GM23248 (cell line): Measurements from ENCODE around the gene GPS2. TPM values are rescaled to one million over a fixed set of nuclear protein-coding genes. Genes with fewer than 3 reads are reported as not detected.

ENCODE experiments used
- DNase-seq: peaks from one replicate; pipeline ENCODE4 v3.0.0-alpha.2; 2015
- H2AFZ ChIP-seq: fragments of 200-600 bp; sonication (generic); 2 replicates; pipeline ENCODE4 v1.6.1; 2016; ENCODE audit warnings: antibody characterized with exemption
- H3F3A ChIP-seq: fragments of 200-600 bp; sonication (generic); 2 replicates; pipeline ENCODE4 v1.6.1; 2016; ENCODE audit warnings: mild to moderate bottlenecking, antibody characterized with exemption, mixed run types; ENCODE audit not compliant: insufficient read depth
- H3K27ac ChIP-seq: fragments of 200-600 bp; sonication (generic); 2 replicates; pipeline ENCODE4 v1.5.1; 2016; ENCODE audit warnings: mild to moderate bottlenecking
- H3K27me3 ChIP-seq: fragments of 200-600 bp; sonication (generic); replicated peaks from 2 replicates; pipeline ENCODE4 v1.6.1; 2016; ENCODE audit warnings: mild to moderate bottlenecking; ENCODE audit not compliant: insufficient read depth
- H3K36me3 ChIP-seq: fragments of 200-600 bp; sonication (generic); 2 replicates; pipeline ENCODE4 v1.6.1; 2016; ENCODE audit warnings: low read depth, mild to moderate bottlenecking
- H3K4me1 ChIP-seq: fragments of 200-600 bp; sonication (generic); 2 replicates; pipeline ENCODE4 v1.6.1; 2016; ENCODE audit warnings: mild to moderate bottlenecking; ENCODE audit not compliant: insufficient read depth
- H3K4me2 ChIP-seq: fragments of 200-600 bp; sonication (generic); one replicate; pipeline ENCODE4 v1.6.1; 2016; ENCODE audit warnings: mild to moderate bottlenecking; ENCODE audit not compliant: unreplicated experiment
- H3K4me3 ChIP-seq: fragments of 200-600 bp; sonication (generic); 2 replicates; pipeline ENCODE4 v1.5.1; 2016; ENCODE audit warnings: mild to moderate bottlenecking
- H3K79me2 ChIP-seq: fragments of 200-600 bp; sonication (generic); 2 replicates; pipeline ENCODE4 v1.6.1; 2016; ENCODE audit warnings: mild to moderate bottlenecking; ENCODE audit not compliant: insufficient read depth
- H3K9ac ChIP-seq: fragments of 200-600 bp; sonication (generic); 2 replicates; pipeline ENCODE4 v1.6.1; 2016; ENCODE audit warnings: mild to moderate bottlenecking
- H3K9me2 ChIP-seq: fragments of 200-600 bp; sonication (generic); 2 replicates; pipeline ENCODE4 v1.6.1; 2016; ENCODE audit warnings: mixed run types, mild to moderate bottlenecking, moderate library complexity; ENCODE audit not compliant: insufficient read depth
- H3K9me3 ChIP-seq: fragments of 200-600 bp; sonication (generic); one replicate; pipeline ENCODE4 v1.6.1; 2017; ENCODE audit warnings: low read depth
- H4K20me1 ChIP-seq: fragments of 200-600 bp; sonication (generic); 2 replicates; pipeline ENCODE4 v1.6.0; 2016; ENCODE audit not compliant: insufficient read depth
- EZH2 ChIP-seq: fragments of 200-600 bp; sonication (generic); IDR thresholded peaks from 2 replicates; pipeline ENCODE4 v1.6.1; 2018; ENCODE audit warnings: antibody characterized with exemption, mild to moderate bottlenecking; ENCODE audit not compliant: insufficient read depth, poor library complexity, severe bottlenecking
- EZH2phosphoT487 ChIP-seq: fragments of 200-600 bp; sonication (generic); IDR thresholded peaks from 2 replicates; pipeline ENCODE4 v1.6.1; 2018; ENCODE audit warnings: antibody characterized with exemption, moderate library complexity, mild to moderate bottlenecking, low read depth; ENCODE audit not compliant: insufficient read depth
- WGBS, 2 experiments: methylation state at CpG; one replicate each; pipeline ENCODE4 v1.1.6; 2015 to 2017; ENCODE audit warnings: low lambda C conversion rate in 2 of 2, low coverage in 1 of 2; ENCODE audit errors: missing lambda C conversion rate in 2 of 2; 5-methylcytosine and 5-hydroxymethylcytosine counted together
- in situ Hi-C: fragments of 300-500 bp; cut with MboI; formaldehyde crosslinking; loops from 2 replicates; pipeline ENCODE4 v1.15.0; 2020
- polyA plus RNA-seq: library from polyadenylated mRNA; unstranded; fragments of >200 nt; fragmentation: Nextera tagmentation; extraction: Ambion mirVana; gene quantifications from 2 replicates; pipeline ENCODE4 v1.2.1, GENCODE V29; 2016
- total RNA-seq: library from RNA; depleted of rRNA; stranded (reverse); fragments of >200 nt; shearing (Covaris generic); gene quantifications from 2 replicates; pipeline ENCODE4 v1.2.3, GENCODE V29; 2014

GPS2 gene
- total and polyA plus RNA-seq, 2 experiments from 2014 or later = 50.1 to 53.8 TPM

DNA sequence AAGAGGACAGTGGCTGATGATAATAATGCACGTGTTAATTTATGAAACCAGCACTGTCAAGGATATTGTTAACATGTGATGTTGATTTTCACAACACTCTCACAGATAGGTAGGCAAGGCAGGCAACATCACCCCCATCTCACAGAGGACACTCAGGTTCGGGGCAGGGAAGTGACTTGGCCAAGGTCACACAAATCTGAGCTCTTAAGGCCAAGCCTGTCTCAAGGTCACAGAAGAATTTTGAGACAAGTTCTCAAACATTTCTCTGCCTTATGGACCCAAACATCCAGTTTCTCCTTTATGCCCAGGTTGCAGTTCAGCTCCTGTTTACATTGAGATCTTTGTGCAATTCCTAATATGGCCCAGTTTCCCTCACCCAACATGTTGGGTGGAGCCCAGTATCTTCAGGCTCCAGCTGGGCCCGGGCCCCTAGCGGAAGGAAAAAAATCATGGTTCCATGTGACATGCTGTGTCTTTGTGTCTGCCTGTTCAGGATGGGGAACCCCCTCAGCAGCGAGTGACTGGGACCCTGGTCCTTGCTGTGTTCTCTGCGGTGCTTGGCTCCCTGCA lies 32.3 kb downstream of the GPS2 start:
- Histone ChIP-seq H3K36me3 (no peaks in the 10 kb centered on the region), H3K4me3 (no peak overlapping the region), H3K4me2 (no peak overlapping the region), H3K4me1 (no peaks in the 10 kb centered on the region), H2AFZ (no peak overlapping the region), H3K9me2 (no peaks in the 10 kb centered on the region), H3F3A (peaks cover 6% of the 10 kb centered on the region; the same call in 1 of the 2 replicates), H3K79me2 (no peaks in the 10 kb centered on the region), H4K20me1 (no peaks in the 10 kb centered on the region), H3K27me3 (peaks cover 16% of the 10 kb centered on the region; the same call in 1 of the 2 replicates), H3K27ac (no peak overlapping the region), H3K9ac (no peak overlapping the region), H3K9me3 (no peaks in the 10 kb centered on the region)
- 32 to 48% methylated on average over 6 of the region's 6 CpGs for WGBS, 2 experiments
- no peak for TF ChIP-seq EZH2
- peak; percentile 41 for DNase-seq
- in situ Hi-C loops = no loop called here

- Histone ChIP-seq H4K20me1 (no peaks in the 10 kb centered on the region), H3K79me2 (no peaks in the 10 kb centered on the region), H3K9me2 (no peaks in the 10 kb centered on the region), H3K27ac (no peak overlapping the region), H3K9me3 (no peaks in the 10 kb centered on the region), H3K4me1 (no peaks in the 10 kb centered on the region), H3K4me2 (peak overlapping the region; percentile 92), H3F3A (peaks cover 6% of the 10 kb centered on the region; the same call in 1 of the 2 replicates), H3K9ac (no peak overlapping the region), H3K4me3 (peak overlapping the region; percentile 70), H3K36me3 (no peaks in the 10 kb centered on the region), H2AFZ (peak overlapping the region; percentile 78; the same call in 1 of the 2 replicates), H3K27me3 (peaks cover 9% of the 10 kb centered on the region; the same call in 1 of the 2 replicates)
- in situ Hi-C loops = no loop called here
- 15% methylated on average over 39 to 42 of the region's 43 CpGs for WGBS, 2 experiments
- TF ChIP-seq EZH2phosphoT487 (no peak), EZH2 (no peak)
- DNase-seq = no peak
These were observed 33.0 kb downstream of the GPS2 start for GRCh38 chr17:7281953-7282751.

- H3K36me3 ChIP-seq = no peaks in the 10 kb centered on the region
- no peaks in the 10 kb centered on the region for H3K4me1 ChIP-seq
- H3F3A ChIP-seq = peaks cover 6% of the 10 kb centered on the region; the same call in 1 of the 2 replicates
- no peak for TF ChIP-seq EZH2phosphoT487
- TF ChIP-seq EZH2 = no peak
- in situ Hi-C loops = no loop called here
- peak within 1 kb of the TSS; percentile 70 for H3K4me3 ChIP-seq
- H3K4me2 ChIP-seq = peak within 1 kb of the TSS; percentile 92
- peak within 1 kb of the TSS; percentile 78 for H2AFZ ChIP-seq
- peak within 1 kb of the TSS; percentile 57 for H3K27ac ChIP-seq
- H4K20me1 ChIP-seq = no peaks in the 10 kb centered on the region
- H3K9me3 ChIP-seq = no peaks in the 10 kb centered on the region
- no peaks in the 10 kb centered on the region for H3K79me2 ChIP-seq
- peak; percentile 97 for DNase-seq
- H3K9me2 ChIP-seq = no peaks in the 10 kb centered on the region
- 3 to 4% methylated on average over 53 to 66 of the region's 71 CpGs for WGBS, 2 experiments
- peak within 1 kb of the TSS; percentile 74 for H3K9ac ChIP-seq
- peaks cover under 1% of the 10 kb centered on the region; the same call in 1 of the 2 replicates for H3K27me3 ChIP-seq
These were observed 33.8 kb downstream of the GPS2 start, which contains the start of gene SLC2A4 for GRCh38 chr17:7281074-7281952. Gene SLC2A4, plus strand, starts transcription at chr17:7281718. Its CDS starts 217 bp downstream, at chr17:7281935.

GRCh38 chr17:7280519-7281073 lies 34.6 kb downstream of the GPS2 start:
- Histone ChIP-seq H3K9ac (peak overlapping the region; percentile 74), H3K4me1 (no peaks in the 10 kb centered on the region), H3K27me3 (no peaks in the 10 kb centered on the region; the same call in 1 of the 2 replicates), H3K27ac (peak overlapping the region; percentile 57), H3K4me3 (peak overlapping the region; percentile 70), H3K36me3 (no peaks in the 10 kb centered on the region), H3K9me3 (no peaks in the 10 kb centered on the region), H3F3A (peaks cover 6% of the 10 kb centered on the region; the same call in 1 of the 2 replicates), H3K4me2 (peak overlapping the region; percentile 92), H4K20me1 (no peaks in the 10 kb centered on the region), H3K9me2 (no peaks in the 10 kb centered on the region), H2AFZ (peak overlapping the region; percentile 78), H3K79me2 (no peaks in the 10 kb centered on the region)
- TF ChIP-seq EZH2 = no peak
- no peak for TF ChIP-seq EZH2phosphoT487
- DNase-seq = peak; percentile 89
- 1 to 3% methylated on average over 29 of the region's 29 CpGs for WGBS, 2 experiments
- in situ Hi-C loops = no loop called here
